ENCODE data around the gene TBC1D32. TPM values are rescaled to one million over a fixed set of nuclear protein-coding genes. Genes with fewer than 3 reads are reported as not detected.

Gene TBC1D32
- total RNA-seq, 1 experiment from 2014 or later = 3.4 TPM

GRCh38 chr6:121171879-121172278 lies 162.4 kb downstream of the TBC1D32 start:
- BruUV-seq (replicated peaks) = no TSS peak

DNA sequence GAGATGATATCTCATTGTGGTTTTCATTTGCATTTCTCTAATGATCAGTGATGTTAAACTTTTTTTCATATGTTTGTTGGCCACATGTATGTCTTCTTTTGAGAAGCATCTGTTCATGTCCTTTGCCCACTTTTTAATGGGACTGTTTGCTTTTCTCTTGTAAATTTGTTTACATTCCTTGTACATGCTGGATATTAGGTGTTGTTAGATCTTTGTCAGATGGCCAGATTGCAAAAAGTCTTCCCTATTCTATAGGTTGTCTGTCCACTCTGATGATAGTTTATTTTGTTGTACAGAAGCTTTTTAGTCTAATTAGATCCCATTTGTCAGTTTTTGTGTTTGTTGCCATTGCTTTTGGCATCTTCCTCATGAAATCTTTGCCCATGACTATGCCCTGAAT lies 172.4 kb downstream of the TBC1D32 start:
- no peaks in the 10 kb centered on the region for H3K9me3 ChIP-seq
- no peaks in the 10 kb centered on the region for H3K4me1 ChIP-seq
- Mint-ChIP-seq H3K9me3 (ENCODE audit: unreplicated experiment) (no peaks in the 10 kb centered on the region), H3K36me3 (ENCODE audit: insufficient read depth, unreplicated experiment) (peaks cover 5% of the 10 kb centered on the region), H3K4me3 (ENCODE audit: unreplicated experiment) (no peak overlapping the region), H3K27me3 (ENCODE audit: insufficient read depth, unreplicated experiment) (no peaks in the 10 kb centered on the region), H3K27ac (ENCODE audit: unreplicated experiment) (no peak overlapping the region), H3K4me1 (ENCODE audit: low read depth, unreplicated experiment) (no peaks in the 10 kb centered on the region)
- ChIA-PET CTCF (interaction anchor here (0.7 kb wide), 1 partner anchor 645 kb away, joined by 4 read pairs; no protein-coding TSS in a partner anchor), POLR2A (no interaction called here)
- intact Hi-C loops (cut with micrococcal nuclease; ENCODE audit: unreplicated experiment) = no loop called here
- H3K4me3 ChIP-seq (ENCODE audit: low read depth, low read length) = no peak overlapping the region
- no TSS peak for BruUV-seq (replicated peaks)
- TF ChIP-seq CTCF (IDR thresholded peaks at IDR 0.05; ENCODE audit: insufficient read depth in 1 of 2, low read depth in 1 of 2, low read length in 1 of 2, severe bottlenecking in 1 of 2, unreplicated experiment in 1 of 2) = no peak
- DNase-seq = no peak
- H3K36me3 ChIP-seq (ENCODE audit: control insufficient read depth, insufficient read depth, low read length) = no peaks in the 10 kb centered on the region
- no peaks in the 10 kb centered on the region for H3K27me3 ChIP-seq (replicated peaks; ENCODE audit: control insufficient read depth, insufficient read depth, low read length)

More at GRCh38 chr6:121171879-121172278, 162.4 kb downstream of the TBC1D32 start:
- no peaks in the 10 kb centered on the region for H3K4me1 Mint-ChIP-seq (ENCODE audit: low read depth, unreplicated experiment)
- H3K27me3 Mint-ChIP-seq (ENCODE audit: insufficient read depth, unreplicated experiment) = no peaks in the 10 kb centered on the region
- H3K36me3 Mint-ChIP-seq (ENCODE audit: insufficient read depth, unreplicated experiment) = no peaks in the 10 kb centered on the region
- Histone ChIP-seq H3K4me3 (ENCODE audit: low read depth, low read length) (no peak overlapping the region), H3K36me3 (ENCODE audit: control insufficient read depth, insufficient read depth, low read length) (no peaks in the 10 kb centered on the region), H3K4me1 (no peaks in the 10 kb centered on the region), H3K9me3 (no peaks in the 10 kb centered on the region), H3K27me3 (replicated peaks; ENCODE audit: control insufficient read depth, insufficient read depth, low read length) (no peaks in the 10 kb centered on the region)
- no peak for TF ChIP-seq CTCF (IDR thresholded peaks at IDR 0.05; ENCODE audit: insufficient read depth in 1 of 2, low read depth in 1 of 2, low read length in 1 of 2, severe bottlenecking in 1 of 2, unreplicated experiment in 1 of 2)
- intact Hi-C loops (cut with micrococcal nuclease; ENCODE audit: unreplicated experiment) = no loop called here
- ChIA-PET POLR2A (no interaction called here), CTCF (no interaction called here)
- no peaks in the 10 kb centered on the region for H3K9me3 Mint-ChIP-seq (ENCODE audit: unreplicated experiment)
- DNase-seq = no peak
- no peak overlapping the region for H3K27ac Mint-ChIP-seq (ENCODE audit: unreplicated experiment)
- H3K4me3 Mint-ChIP-seq (ENCODE audit: unreplicated experiment) = no peak overlapping the region

DNA sequence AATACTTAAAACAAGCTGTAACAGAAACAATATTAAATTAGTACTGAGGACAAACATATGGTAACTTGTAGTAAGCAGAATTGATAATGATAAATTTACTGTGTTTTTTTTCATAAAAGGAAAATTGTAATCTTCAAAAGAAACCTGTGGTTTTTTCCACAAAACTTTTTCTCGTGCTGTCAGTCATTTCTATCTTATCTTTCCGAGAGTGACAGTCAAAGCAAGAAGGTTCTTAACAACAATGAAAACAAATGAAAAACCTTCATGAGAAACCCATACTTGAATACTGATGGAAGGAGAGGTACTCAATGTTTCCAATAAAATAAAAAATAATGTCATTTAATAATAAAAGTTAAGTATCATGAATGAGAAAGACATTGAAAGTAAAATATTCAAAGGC lies 174.0 kb downstream of the TBC1D32 start:
- Mint-ChIP-seq H3K9me3 (ENCODE audit: unreplicated experiment) (no peaks in the 10 kb centered on the region), H3K4me1 (ENCODE audit: low read depth, unreplicated experiment) (no peaks in the 10 kb centered on the region), H3K4me3 (ENCODE audit: unreplicated experiment) (no peak overlapping the region), H3K27ac (ENCODE audit: unreplicated experiment) (no peak overlapping the region), H3K27me3 (ENCODE audit: insufficient read depth, unreplicated experiment) (no peaks in the 10 kb centered on the region), H3K36me3 (ENCODE audit: insufficient read depth, unreplicated experiment) (peaks cover 5% of the 10 kb centered on the region)
- no TSS peak for BruUV-seq (replicated peaks)
- CTCF ChIA-PET = no interaction called here
- H3K4me1 ChIP-seq = no peaks in the 10 kb centered on the region
- intact Hi-C loops (cut with micrococcal nuclease; ENCODE audit: unreplicated experiment) = no loop called here
- no peak overlapping the region for H3K4me3 ChIP-seq (ENCODE audit: low read depth, low read length)
- no peaks in the 10 kb centered on the region for H3K9me3 ChIP-seq
- H3K27me3 ChIP-seq (replicated peaks; ENCODE audit: control insufficient read depth, insufficient read depth, low read length) = no peaks in the 10 kb centered on the region
- DNase-seq = no peak
- POLR2A ChIA-PET = no interaction called here
- no peak for TF ChIP-seq CTCF (IDR thresholded peaks at IDR 0.05; ENCODE audit: insufficient read depth in 1 of 2, low read depth in 1 of 2, low read length in 1 of 2, severe bottlenecking in 1 of 2, unreplicated experiment in 1 of 2)
- H3K36me3 ChIP-seq (ENCODE audit: control insufficient read depth, insufficient read depth, low read length) = no peaks in the 10 kb centered on the region

Data from Caco-2 (cell line).